GM12878 (cell line): ENCODE results near the gene TMEM151A.

Experiments used
- CEBPB ChIP-seq, 2 experiments: fragments of 150-350 bp in 1 of 2; IDR thresholded peaks; 2 replicates each; pipeline ENCODE4 v1.6.1; 2012 to 2014; ENCODE audit warnings: low read depth in 2 of 2, low read length in 2 of 2, borderline replicate concordance in 1 of 2, inconsistent platforms in 1 of 2
- GABPA ChIP-seq: IDR thresholded peaks from 2 replicates; pipeline ENCODE4 v1.6.1; 2014; ENCODE audit warnings: antibody characterized with exemption, low read depth, mild to moderate bottlenecking, inconsistent platforms
- JUND ChIP-seq: IDR thresholded peaks from 2 replicates; pipeline ENCODE4 v1.6.1; 2012; ENCODE audit warnings: low read depth, mild to moderate bottlenecking, low read length, improper control_type of control experiment, moderate library complexity
- POLR2A ChIP-seq: IDR thresholded peaks from 2 replicates; pipeline ENCODE4 v1.6.1; 2011; ENCODE audit warnings: low read depth, mild to moderate bottlenecking, low read length
- POLR2AphosphoS2 ChIP-seq: IDR thresholded peaks from 2 replicates; pipeline ENCODE4 v1.6.1; 2011; ENCODE audit warnings: low read depth, mild to moderate bottlenecking, low read length, improper control_type of control experiment, moderate library complexity
- POLR2AphosphoS5 ChIP-seq: IDR thresholded peaks from 2 replicates; pipeline ENCODE4 v1.6.1; 2011; ENCODE audit warnings: mild to moderate bottlenecking, low read length, inconsistent platforms
- SUPT20H ChIP-seq: IDR thresholded peaks from 2 replicates; pipeline ENCODE4 v1.6.1; 2011; ENCODE audit warnings: low read depth, mild to moderate bottlenecking, low read length, moderate library complexity, borderline replicate concordance; ENCODE audit not compliant: control insufficient read depth
- ZNF384 ChIP-seq: IDR thresholded peaks from 2 replicates; pipeline ENCODE4 v1.6.1; 2012; ENCODE audit warnings: low read depth, mild to moderate bottlenecking, low read length, improper control_type of control experiment, borderline replicate concordance
- TF ChIP-seq, protein P1 (sequence below): fragments of 450-650 bp; IDR thresholded peaks from 2 replicates; pipeline ENCODE4 v1.6.1; 2018; ENCODE audit warnings: mild to moderate bottlenecking, low read depth, moderate library complexity; ENCODE audit not compliant: partially characterized antibody
- TF ChIP-seq, protein P2 (sequence below), 3 experiments: IDR thresholded peaks in 2 of 3; conservative IDR thresholded peaks in 1 of 3; 2 replicates each; pipeline ENCODE4 v1.5.1; 2011; ENCODE audit warnings: low read depth in 3 of 3, low read length in 3 of 3, mild to moderate bottlenecking in 3 of 3, control low read depth in 2 of 3, moderate library complexity in 2 of 3, inconsistent platforms in 1 of 3, mixed read lengths in 1 of 3; ENCODE audit not compliant: control insufficient read depth in 2 of 3, insufficient read depth in 1 of 3; ENCODE audit errors: extremely low read depth in 1 of 3
- TF ChIP-seq, protein P3 (sequence below): IDR thresholded peaks from 2 replicates; pipeline ENCODE4 v1.6.1; 2012; ENCODE audit warnings: mild to moderate bottlenecking, low read depth, low read length

DNA sequence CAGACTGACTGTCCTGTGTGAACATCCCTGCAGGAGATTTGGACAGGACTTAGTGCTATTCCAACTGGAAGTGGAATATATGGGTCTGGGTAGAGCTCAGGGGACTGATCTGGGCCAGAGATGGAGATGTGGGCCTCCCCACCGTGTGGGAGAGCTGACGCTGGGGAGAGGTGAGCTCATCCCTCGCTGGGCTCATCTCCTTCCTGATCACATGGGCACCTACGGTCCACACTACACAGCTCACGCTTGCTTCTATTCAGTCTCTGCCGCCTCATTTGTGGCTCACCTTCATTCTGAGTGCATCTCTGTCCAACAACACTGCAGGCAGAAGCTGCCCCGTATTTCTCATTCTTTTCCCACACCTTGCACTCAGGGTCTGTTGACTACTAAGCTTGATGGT is 39.9 kb upstream of the TMEM151A start:
- TF ChIP-seq, protein P1, sequence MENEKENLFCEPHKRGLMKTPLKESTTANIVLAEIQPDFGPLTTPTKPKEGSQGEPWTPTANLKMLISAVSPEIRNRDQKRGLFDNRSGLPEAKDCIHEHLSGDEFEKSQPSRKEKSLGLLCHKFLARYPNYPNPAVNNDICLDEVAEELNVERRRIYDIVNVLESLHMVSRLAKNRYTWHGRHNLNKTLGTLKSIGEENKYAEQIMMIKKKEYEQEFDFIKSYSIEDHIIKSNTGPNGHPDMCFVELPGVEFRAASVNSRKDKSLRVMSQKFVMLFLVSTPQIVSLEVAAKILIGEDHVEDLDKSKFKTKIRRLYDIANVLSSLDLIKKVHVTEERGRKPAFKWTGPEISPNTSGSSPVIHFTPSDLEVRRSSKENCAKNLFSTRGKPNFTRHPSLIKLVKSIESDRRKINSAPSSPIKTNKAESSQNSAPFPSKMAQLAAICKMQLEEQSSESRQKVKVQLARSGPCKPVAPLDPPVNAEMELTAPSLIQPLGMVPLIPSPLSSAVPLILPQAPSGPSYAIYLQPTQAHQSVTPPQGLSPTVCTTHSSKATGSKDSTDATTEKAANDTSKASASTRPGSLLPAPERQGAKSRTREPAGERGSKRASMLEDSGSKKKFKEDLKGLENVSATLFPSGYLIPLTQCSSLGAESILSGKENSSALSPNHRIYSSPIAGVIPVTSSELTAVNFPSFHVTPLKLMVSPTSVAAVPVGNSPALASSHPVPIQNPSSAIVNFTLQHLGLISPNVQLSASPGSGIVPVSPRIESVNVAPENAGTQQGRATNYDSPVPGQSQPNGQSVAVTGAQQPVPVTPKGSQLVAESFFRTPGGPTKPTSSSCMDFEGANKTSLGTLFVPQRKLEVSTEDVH = no peak
- TF ChIP-seq, protein P2, sequence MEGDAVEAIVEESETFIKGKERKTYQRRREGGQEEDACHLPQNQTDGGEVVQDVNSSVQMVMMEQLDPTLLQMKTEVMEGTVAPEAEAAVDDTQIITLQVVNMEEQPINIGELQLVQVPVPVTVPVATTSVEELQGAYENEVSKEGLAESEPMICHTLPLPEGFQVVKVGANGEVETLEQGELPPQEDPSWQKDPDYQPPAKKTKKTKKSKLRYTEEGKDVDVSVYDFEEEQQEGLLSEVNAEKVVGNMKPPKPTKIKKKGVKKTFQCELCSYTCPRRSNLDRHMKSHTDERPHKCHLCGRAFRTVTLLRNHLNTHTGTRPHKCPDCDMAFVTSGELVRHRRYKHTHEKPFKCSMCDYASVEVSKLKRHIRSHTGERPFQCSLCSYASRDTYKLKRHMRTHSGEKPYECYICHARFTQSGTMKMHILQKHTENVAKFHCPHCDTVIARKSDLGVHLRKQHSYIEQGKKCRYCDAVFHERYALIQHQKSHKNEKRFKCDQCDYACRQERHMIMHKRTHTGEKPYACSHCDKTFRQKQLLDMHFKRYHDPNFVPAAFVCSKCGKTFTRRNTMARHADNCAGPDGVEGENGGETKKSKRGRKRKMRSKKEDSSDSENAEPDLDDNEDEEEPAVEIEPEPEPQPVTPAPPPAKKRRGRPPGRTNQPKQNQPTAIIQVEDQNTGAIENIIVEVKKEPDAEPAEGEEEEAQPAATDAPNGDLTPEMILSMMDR (IDR thresholded peaks at IDR 0.05 in 2 of 3, conservative IDR thresholded peaks at IDR 0.05 in 1 of 3; ENCODE audit: control insufficient read depth in 2 of 3, extremely low read depth in 1 of 3, insufficient read depth in 1 of 3, low read depth in 3 of 3, low read length in 3 of 3) = no peak
- TF ChIP-seq POLR2A (0 out of 2 replicates have a peak, but pooled peaks have one; percentile 21), POLR2AphosphoS5 (no peak), CEBPB (IDR thresholded peaks at IDR 0.05; ENCODE audit: borderline replicate concordance in 1 of 2, low read depth in 2 of 2, low read length in 2 of 2) (no peak), JUND (no peak), GABPA (no peak), SUPT20H (no peak), ZNF384 (no peak), POLR2AphosphoS2 (no peak; the same call in 1 of the 2 replicates)
- TF ChIP-seq, protein P3, sequence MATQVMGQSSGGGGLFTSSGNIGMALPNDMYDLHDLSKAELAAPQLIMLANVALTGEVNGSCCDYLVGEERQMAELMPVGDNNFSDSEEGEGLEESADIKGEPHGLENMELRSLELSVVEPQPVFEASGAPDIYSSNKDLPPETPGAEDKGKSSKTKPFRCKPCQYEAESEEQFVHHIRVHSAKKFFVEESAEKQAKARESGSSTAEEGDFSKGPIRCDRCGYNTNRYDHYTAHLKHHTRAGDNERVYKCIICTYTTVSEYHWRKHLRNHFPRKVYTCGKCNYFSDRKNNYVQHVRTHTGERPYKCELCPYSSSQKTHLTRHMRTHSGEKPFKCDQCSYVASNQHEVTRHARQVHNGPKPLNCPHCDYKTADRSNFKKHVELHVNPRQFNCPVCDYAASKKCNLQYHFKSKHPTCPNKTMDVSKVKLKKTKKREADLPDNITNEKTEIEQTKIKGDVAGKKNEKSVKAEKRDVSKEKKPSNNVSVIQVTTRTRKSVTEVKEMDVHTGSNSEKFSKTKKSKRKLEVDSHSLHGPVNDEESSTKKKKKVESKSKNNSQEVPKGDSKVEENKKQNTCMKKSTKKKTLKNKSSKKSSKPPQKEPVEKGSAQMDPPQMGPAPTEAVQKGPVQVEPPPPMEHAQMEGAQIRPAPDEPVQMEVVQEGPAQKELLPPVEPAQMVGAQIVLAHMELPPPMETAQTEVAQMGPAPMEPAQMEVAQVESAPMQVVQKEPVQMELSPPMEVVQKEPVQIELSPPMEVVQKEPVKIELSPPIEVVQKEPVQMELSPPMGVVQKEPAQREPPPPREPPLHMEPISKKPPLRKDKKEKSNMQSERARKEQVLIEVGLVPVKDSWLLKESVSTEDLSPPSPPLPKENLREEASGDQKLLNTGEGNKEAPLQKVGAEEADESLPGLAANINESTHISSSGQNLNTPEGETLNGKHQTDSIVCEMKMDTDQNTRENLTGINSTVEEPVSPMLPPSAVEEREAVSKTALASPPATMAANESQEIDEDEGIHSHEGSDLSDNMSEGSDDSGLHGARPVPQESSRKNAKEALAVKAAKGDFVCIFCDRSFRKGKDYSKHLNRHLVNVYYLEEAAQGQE = no peak
